Measurements from ENCODE around the gene VCX2.
"Not testable (repeated sequence)": the region's sequence is repeated elsewhere in the genome, so short reads cannot be mapped to it uniquely, and the experiment has no call there.

The VCX2 gene

DNA sequence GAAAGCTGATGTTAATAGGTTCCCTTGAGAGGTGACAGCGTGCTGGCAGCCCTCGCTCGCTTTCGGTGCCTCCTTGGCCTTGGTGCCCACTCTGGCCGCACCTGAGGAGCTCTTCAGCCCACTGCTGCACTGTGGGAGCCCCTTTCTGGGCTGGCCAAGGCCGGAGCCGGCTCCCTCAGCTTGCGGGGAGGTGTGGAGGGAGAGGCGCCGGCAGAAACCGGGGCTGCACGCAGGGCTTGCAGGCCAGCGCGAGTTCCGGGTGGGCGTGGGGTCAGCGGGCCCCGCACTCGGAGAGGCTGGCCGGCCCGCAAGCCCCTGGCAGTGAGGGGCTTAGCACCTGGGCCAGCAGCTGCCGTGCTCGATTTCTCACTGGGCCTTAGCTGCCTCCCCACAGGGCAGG is 49.7 kb downstream of the VCX2 start:
- not testable (repeated sequence) for DNase-seq
